Measurements from ENCODE around the gene HSD3B7. TPM values are rescaled to one million over a fixed set of nuclear protein-coding genes. Genes with fewer than 3 reads are reported as not detected.

HSD3B7 gene
- total and polyA plus RNA-seq, 2 of the 8 experiments (the other 6 are each of a cell fraction or from before 2014, with no cell fraction given) = 2.9 to 6.6 TPM

DNA sequence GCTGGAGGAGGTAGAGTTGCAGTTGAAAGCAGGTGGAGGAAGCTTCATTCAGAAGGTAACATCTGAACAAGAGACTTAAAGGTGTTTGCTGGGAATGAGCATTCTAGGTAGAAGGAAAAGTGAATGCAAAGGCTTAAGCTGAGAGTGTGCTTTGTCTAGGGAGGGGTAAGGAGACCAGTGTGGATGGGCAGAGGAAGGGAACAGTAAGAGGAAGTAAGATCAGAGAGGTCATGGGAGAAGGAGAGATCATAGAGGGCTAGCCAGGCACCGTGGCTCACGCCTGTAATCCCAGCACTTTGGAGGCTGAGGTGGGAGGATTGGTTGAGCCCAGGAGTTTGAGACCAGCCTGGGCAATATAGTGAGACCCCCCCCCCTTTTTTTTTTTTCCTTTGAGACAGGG lies 51.7 kb downstream of the HSD3B7 start:
- Histone ChIP-seq H2BK12ac (ENCODE audit: low read depth, low read length) (no peak overlapping the region), H4K91ac (replicated peaks; ENCODE audit: insufficient read length, low read length) (no peak overlapping the region), H2AK5ac (ENCODE audit: low read depth, low read length) (no peak overlapping the region), H3K23me2 (ENCODE audit: low read depth, low read length) (peaks cover 12% of the 10 kb centered on the region; the same call in 1 of the 2 replicates), H3K23ac (ENCODE audit: insufficient read length) (no peak overlapping the region), H4K5ac (ENCODE audit: insufficient read length, low read depth, low read length) (no peak overlapping the region), H3K4me2 (ENCODE audit: insufficient read depth in 1 of 2, low read depth in 2 of 2, low read length in 2 of 2) (no peak overlapping the region), H3K18ac (ENCODE audit: extremely low read depth, low read length) (no peak overlapping the region), H3K4me1 (replicated peaks in 1 of 4; ENCODE audit: control insufficient read depth in 3 of 4, insufficient read depth in 4 of 4, low read length in 3 of 4) (peaks cover 0 to 4% (median 2%) of the 10 kb centered on the region in 4 experiments; a peak in 4 of 7 replicates), H4K20me1 (replicated peaks in 1 of 2; ENCODE audit: control insufficient read depth in 1 of 2, insufficient read depth in 2 of 2, low read length in 2 of 2) (peaks cover 0 to 5% of the 10 kb centered on the region in 2 experiments), H3K79me2 (ENCODE audit: control insufficient read depth in 1 of 2, insufficient read depth in 2 of 2, low read length in 2 of 2) (no peaks in the 10 kb centered on the region), H2BK15ac (ENCODE audit: low read length) (no peak overlapping the region), H3K14ac (ENCODE audit: insufficient read length) (no peak overlapping the region), H3K36me3 (ENCODE audit: control insufficient read depth in 2 of 4, insufficient read depth in 4 of 4, low read length in 3 of 4) (peaks cover 0 to 7% (median 0%) of the 10 kb centered on the region in 4 experiments; a peak in 1 of 8 replicates), H3K56ac (replicated peaks; ENCODE audit: insufficient read length, low read depth, low read length) (no peak overlapping the region), H2AFZ (ENCODE audit: low read length) (no peak overlapping the region), H3K4me3 (ENCODE audit: extremely low read depth in 1 of 4, insufficient read depth in 2 of 4, low read depth in 3 of 4, low read length in 4 of 4) (no peak overlapping the region), H3K9me3 (ENCODE audit: insufficient read depth in 2 of 2, low read depth in 1 of 2, low read length in 1 of 2) (no peaks in the 10 kb centered on the region), H3K27me3 (replicated peaks in 1 of 4; ENCODE audit: control insufficient read depth in 3 of 4, extremely low read depth in 1 of 4, insufficient read depth in 3 of 4, low read length in 3 of 4) (no peaks in the 10 kb centered on the region), H4K8ac (ENCODE audit: extremely low read depth, insufficient read depth, low read length) (no peak overlapping the region), H2BK20ac (ENCODE audit: low read length) (no peak overlapping the region), H3K9ac (replicated peaks in 1 of 4; ENCODE audit: extremely low read depth in 1 of 4, low read depth in 3 of 4, low read length in 3 of 4) (no peak overlapping the region; a peak in 1 of 7 replicates), H2BK120ac (replicated peaks; ENCODE audit: low read depth, low read length) (no peak overlapping the region), H3K4ac (replicated peaks; ENCODE audit: insufficient read length, low read depth, low read length) (no peak overlapping the region), H3K79me1 (ENCODE audit: low read depth, low read length) (no peaks in the 10 kb centered on the region; the same call in 1 of the 2 replicates), H3K27ac (ENCODE audit: low read depth, low read length) (no peak overlapping the region), H2BK5ac (ENCODE audit: low read depth, low read length) (no peak overlapping the region)
- no peak for DNase-seq (ENCODE audit: low read depth in 1 of 2, low spot score in 2 of 2)
- CTCF ChIA-PET (ENCODE audit: partially characterized antibody) = interaction anchor here (1.5 kb wide), 1 partner anchor 52 kb away, joined by 5 read pairs; the partner anchor contains the start of gene HSD3B7
- POLR2A ChIA-PET (ENCODE audit: partially characterized antibody) = interaction anchor here (0.8 kb wide), 1 partner anchor 8 kb away, joined by 3 read pairs; no protein-coding TSS in a partner anchor
- FAIRE-seq = no peak
- 64% methylated on average over 2 of the region's 2 CpGs; no CpG with 5 or more reads in 1 of the 2 experiments for WGBS, 2 experiments (ENCODE audit: extremely low coverage in 1 of 2, insufficient coverage in 1 of 2, insufficient read length in 1 of 2, insufficient replicate concordance in 2 of 2, low coverage in 1 of 2, low lambda C conversion rate in 2 of 2, missing lambda C conversion rate in 1 of 2)
- TF ChIP-seq TCF12 (IDR thresholded peaks at IDR 0.05; ENCODE audit: low read depth, low read length) = no peak
- TF ChIP-seq POLR2AphosphoS5 (IDR thresholded peaks at IDR 0.05; ENCODE audit: low read depth, low read length) = no peak
- TF ChIP-seq POU5F1 (IDR thresholded peaks at IDR 0.05; ENCODE audit: low read depth, low read length) = no peak
- TF ChIP-seq KDM4A (IDR thresholded peaks at IDR 0.05; ENCODE audit: low read depth, low read length, severe bottlenecking) = no peak
- no peak for TF ChIP-seq ATF3 (IDR thresholded peaks at IDR 0.05; ENCODE audit: insufficient read depth, low read depth, low read length)
- no peak for TF ChIP-seq ATF2 (IDR thresholded peaks at IDR 0.05; ENCODE audit: low read length)
- TF ChIP-seq, protein P1, sequence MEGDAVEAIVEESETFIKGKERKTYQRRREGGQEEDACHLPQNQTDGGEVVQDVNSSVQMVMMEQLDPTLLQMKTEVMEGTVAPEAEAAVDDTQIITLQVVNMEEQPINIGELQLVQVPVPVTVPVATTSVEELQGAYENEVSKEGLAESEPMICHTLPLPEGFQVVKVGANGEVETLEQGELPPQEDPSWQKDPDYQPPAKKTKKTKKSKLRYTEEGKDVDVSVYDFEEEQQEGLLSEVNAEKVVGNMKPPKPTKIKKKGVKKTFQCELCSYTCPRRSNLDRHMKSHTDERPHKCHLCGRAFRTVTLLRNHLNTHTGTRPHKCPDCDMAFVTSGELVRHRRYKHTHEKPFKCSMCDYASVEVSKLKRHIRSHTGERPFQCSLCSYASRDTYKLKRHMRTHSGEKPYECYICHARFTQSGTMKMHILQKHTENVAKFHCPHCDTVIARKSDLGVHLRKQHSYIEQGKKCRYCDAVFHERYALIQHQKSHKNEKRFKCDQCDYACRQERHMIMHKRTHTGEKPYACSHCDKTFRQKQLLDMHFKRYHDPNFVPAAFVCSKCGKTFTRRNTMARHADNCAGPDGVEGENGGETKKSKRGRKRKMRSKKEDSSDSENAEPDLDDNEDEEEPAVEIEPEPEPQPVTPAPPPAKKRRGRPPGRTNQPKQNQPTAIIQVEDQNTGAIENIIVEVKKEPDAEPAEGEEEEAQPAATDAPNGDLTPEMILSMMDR (IDR thresholded peaks at IDR 0.05; ENCODE audit: control extremely low read depth in 1 of 3, insufficient read depth in 1 of 3, low read depth in 1 of 3, low read length in 3 of 3) = no peak
- no peak for TF ChIP-seq MAX (IDR thresholded peaks at IDR 0.05)

Data from H1 (cell line).